Stimulated activated CD8-positive, alpha-beta memory T cell treated with anti-CD3 and anti-CD28 coated beads, Interleukin-4, amount 100 ng/mL, for 4 hours (primary cell): ENCODE measurements around the gene LIN9.
"Not testable (repeated sequence)": the region's sequence is repeated elsewhere in the genome, so short reads cannot be mapped to it uniquely, and the experiment has no call there.

Experiments used
- DNase-seq, 2 donors: peaks; one replicate each; pipeline ENCODE4 v3.0.0-alpha.2; 2020; ENCODE audit warnings: low read depth in 2 of 2, low spot score in 1 of 2

The LIN9 gene

DNA sequence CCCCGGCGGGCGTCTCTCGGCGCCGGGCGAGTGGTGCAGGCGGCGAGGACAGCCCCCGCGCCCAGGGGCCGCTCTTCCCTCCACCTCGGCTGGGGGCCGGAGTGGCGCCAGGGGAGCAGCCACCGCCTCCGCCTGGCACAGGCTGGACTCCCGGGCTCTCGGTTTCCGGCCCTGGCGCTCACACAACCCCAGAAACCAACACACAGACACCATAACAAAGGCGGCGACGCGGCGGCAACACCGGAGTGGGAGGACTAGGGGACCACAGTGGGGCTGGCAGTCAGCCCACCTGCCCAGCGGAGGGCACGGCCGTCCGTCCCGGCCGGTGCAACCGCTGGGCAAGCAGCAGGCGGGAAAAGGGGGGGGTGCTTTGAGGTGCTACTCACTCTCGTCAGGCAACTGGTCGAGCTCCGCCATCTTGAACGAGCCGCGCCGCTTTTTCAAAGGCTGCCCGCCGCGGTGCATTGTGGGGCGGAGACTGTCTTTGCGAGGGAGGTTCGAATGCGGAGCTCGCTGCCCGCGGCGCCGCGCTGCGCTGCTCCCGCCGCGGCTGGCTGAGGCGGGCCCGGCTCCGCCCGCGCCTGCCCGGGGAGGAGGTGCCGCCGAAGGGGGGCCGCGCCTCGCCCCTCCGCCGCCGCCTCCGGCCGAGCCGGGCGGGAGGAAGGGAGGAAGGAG is at the start of gene LIN9:
LIN9 (minus strand) TSS at position 442 of the 675 bp plus-strand sequence; CDS start at position 417, 25 bp downstream.
- peak; percentile 81 to 85 for DNase-seq

DNA sequence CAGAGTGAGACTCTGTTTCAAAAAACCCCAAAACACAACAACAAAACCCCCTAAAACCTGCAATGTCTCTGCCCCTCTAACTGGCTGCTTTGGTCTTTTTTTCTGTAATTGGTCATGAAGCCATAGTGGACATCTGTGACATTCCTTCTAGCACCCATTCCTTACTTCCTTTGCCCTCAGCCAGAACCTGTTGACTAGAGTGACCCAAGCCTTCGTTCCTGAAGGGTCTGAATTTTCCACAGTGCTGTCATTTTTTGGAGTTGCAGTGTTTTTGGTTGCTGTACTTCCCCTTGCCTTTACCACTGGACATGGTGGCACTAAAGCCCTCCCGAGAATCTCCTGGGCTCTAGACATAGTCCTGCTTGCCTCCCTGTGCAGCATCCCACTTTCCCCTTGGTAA is 48.5 kb upstream of the LIN9 start:
- DNase-seq, result no peak

DNA sequence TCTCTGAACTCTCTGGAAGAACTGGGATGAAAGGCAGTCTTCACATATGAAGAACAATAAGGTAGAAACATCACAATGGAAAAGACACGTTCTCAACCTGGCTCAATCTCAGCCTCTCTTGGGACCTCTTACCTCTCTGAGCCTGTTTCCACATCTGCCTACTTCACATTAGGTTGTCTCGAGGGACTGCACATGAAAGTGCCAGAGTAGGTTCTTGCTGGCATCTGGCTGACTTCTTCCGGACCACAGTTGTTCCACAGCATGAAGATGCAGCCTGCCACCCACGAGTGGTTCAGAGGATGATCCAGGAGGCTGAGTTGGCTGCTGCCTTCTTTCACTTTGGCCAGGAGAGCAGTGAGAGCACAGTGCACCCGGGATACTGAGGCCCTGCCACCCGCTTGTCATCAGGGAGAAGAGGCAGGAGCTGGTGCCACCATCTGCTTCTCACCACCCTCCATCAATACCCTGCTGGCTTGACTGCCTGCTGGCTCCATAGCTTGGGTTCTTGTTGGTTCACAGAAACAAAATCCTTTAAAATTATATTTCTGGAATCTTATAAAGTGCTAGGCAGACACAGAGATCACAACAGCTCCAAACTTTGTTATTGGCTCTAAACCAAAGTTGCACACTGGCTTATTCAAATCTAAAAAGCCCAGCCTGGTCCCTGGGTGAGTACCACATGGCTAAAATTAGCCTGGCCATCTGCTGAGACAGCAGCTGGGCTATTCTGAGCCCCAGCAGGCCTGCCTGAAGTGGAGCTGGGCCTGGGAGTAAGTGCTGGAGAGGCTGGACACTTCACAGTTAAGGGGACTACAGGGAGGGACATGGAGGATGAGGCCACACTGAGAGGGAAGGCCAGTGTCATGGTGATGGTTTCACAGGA is 46.9 kb upstream of the LIN9 start:
- DNase-seq, result no peak

GRCh38 chr1:226355016-226355415 is 46.1 kb upstream of the LIN9 start:
- no peak for DNase-seq

DNA sequence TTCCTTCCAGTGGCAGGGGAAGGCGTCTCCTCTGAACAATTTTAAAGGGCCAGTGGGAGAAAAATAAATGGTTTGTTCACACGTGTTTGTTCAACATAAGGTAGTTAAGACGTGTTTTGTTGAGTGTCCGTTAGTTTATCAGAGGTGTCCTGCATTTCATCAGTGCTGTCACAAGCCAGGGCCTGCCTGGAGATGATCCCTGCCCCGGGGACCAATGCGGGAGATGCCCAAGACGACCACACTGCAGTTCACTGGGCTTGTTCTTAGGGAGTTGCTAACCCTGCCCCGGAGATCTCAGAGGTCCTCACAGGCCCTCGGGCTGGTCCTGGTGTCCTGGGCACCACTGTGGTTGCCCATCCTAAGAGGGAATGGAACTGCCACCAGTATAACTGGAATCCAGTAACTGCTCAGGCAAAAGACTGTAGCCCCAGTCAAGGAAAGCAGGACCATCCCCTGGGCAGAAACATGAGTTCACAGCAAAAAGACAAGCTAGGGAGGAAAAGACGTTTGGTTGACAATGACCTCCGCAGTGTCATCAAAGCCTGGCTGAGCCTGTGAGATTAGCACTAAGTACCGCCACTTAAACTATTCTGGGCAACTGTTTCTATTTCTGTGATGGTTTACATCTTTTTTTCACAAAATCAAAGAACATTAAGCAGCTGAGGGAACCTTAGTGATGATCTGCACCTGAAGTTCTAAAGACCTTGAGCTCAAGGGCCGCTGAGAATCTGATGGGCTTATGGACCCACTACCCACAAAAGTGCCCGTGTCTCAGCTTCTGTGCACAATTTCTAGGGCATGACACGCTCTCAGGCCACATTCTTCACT is 44.9 kb upstream of the LIN9 start:
- no peak for DNase-seq

DNA sequence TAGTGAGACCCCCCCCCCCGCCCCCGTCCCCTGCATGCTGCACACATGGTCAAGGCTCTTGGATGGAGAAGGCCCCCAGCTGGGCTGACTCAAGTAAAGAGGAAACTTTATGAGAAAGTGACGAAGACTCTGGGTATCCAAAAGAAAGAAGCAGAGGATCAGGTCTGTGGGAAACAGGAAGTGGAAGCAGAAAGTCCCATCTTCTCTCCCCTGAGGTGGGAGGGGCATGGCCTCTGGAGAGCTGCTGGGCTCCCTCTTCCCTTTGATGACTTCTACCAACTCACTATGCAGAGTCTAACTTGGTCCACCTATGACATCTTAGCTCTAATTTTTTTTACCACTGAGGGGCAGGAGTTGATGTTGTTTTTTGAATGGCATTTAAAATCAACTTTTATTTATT is 42.7 kb upstream of the LIN9 start:
- DNase-seq, result no peak

DNA sequence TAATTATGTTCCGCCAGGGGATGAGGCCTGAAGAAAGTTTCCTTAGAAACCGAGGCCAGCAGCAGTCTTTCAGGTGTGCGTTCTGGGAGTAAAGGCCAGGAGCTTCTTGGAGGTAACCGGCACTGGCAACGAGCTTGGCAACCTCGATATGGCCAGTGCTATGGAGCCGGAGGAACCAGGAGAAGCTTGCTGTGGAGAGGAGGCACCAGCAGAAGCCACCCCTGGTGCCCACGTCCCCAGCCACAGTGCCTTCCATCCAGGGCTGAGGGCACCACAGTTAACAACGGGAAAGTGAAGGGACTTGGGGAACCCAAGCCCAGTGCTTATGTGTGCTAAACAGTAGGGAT is 41.5 kb upstream of the LIN9 start:
- no peak for DNase-seq

- DNase-seq, result no peak
Observed at GRCh38 chr1:226349801-226350518, 41.0 kb upstream of the LIN9 start.

- no peak for DNase-seq
Observed at GRCh38 chr1:226349081-226349480, 40.1 kb upstream of the LIN9 start.

DNA sequence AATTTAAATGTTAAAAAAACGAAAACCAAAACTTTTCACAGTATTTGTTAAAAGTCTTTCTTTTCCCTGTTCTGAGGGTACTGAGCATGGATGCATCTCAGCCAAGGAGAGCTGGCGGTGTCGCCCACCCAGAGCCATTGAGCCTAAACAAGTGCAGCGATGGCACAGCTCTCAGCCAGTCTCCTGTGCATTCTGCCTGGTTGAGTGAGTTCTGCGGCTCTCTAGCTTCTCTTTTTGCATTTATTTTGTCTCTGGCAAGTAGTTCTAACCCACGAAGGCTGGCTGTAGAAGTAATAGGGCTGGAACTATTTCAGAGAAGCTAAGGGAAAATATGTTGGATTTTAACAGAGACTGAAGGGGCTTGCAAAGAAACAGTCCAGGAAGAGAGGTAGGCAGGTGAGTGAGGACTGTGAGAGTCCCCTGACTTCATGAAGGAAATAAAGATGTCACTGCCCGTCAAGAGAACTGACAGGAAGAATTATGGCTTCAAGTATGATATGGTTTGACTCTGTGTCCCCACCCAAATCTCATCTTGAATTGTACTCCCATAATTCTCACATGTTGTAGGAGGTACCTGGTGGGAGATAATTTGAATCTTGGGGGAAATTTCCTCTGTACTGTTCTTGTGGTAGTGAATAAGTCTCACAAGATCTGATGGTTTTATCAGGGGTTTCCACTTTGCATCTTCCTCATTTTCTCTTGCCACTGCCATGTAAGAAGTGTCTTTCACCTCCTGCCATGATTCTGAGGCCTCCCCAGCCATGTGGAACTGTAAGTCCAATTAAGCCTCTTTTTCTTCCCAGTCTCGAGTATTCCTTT is 35.7 kb upstream of the LIN9 start:
- DNase-seq, result no peak

DNA sequence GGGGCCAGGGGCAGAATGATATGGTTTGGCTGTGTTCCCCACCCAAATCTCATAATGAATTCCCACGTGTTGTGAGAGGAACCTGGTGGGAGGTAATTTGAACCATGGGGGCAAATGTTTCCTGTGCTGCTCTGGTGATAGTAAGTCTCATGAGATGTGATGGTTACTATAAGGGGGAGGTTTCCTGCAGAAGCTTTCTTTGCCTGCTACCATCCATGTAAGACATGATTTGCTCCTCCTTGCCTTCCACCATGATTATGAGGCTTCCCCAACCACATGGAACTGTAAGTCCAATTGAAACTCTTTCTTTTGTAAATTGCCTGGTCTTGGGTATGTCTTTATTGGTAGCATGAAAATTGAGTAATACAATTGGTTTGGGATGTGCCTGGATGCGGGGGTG is 33.7 kb upstream of the LIN9 start:
- DNase-seq, result no peak

DNA sequence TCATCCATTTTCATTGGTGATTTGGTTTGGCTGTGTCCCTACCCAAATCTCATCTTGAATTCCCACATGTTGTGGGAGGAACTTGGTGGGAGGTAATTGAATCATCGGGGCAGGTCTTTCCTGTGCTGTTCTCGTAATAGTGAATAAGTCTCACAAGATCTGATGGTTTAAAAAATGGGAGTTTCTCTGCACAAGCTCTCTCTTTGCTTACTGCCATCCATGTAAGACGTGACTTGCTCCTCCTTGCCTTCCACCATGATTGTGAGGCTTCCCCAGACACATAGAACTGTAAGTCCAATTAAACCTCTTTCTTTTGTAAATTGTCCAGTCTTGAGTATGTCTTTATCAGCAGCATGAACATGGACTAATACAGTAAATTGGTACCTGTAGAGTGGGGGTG is 31.1 kb upstream of the LIN9 start:
- not testable (repeated sequence) for DNase-seq

GRCh38 chr1:226337276-226337875 is 28.4 kb upstream of the LIN9 start:
- no peak for DNase-seq

- no peak for DNase-seq
Observed at GRCh38 chr1:226335661-226336060, 26.7 kb upstream of the LIN9 start.

DNA sequence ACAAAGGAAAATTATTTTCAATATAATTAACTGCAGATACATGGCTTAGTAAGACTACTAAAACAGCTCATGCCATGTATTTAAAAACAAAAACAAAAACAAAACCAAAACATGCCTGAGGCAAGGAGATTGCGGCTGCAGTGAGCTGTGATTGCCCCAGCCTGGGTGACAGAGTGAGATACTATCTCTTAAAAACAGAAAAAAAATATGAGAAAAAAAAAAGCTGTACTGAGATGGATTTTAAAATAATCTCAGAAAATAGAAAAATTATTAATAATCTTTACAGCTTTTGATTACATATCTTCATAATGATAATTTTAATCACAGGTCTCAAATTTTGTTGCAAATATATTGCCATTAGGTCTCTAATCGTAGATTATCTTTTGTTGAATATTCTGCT is 24.0 kb upstream of the LIN9 start:
- no peak for DNase-seq

GRCh38 chr1:226329237-226329636 is 20.3 kb upstream of the LIN9 start:
- DNase-seq, result no peak

DNA sequence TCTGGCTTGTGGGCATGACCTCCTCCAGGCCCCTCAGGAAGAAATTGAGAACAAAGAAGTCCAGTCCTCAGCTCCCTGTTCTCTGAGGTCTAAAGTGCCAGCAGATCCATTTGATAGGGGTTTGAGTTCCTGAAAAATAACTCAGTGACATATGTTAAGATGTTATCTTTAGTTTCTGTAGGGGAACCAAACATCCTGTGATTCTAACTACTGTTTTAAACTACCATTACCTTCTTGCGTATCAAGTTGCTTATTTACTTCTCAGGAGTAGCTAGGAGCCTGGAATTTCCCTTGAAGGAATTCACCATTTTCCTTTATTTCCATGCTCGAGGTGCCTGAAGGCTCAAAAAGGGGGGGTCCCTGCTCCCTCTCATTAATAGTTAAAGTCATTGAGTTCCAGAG is 18.8 kb upstream of the LIN9 start:
- DNase-seq, result no peak

DNA sequence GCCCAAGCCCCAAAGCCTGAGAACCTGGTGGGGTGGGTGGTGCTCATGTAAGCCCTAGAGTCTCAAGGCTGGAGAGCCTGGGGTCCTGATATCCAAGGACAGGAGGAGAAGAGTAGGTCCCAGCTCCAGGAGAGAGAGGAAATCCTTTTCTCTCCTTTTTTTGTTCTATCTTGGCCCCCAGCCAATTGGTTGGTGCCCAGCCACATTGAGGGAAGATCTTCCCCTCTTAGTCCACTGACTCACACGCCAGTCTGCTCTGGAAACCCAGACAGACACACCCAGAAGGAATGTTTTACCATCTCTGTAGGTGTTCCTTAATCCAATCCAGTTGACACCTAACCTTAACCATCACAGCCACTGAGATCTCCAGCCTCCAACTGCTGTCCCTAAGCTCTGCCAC is 16.2 kb upstream of the LIN9 start:
- DNase-seq, result no peak

DNA sequence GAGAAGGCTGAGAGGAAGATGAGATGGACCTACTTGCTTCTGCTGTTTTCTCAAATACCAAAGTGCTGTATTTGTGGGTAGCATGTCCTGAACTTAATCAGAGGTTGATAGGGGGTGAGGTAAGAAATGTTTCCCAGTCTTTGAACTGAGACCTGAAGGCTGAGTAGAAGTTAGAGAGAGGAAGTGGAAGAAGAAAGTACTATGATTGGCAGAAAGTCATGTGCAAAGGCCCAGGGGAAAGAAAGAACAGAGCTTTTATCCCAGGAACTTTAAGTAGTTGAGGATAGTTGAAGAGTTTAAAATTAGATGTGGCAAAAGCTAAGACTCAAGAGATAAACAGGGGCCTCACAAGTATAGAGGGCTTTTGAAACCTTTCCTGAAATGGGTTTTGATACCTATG is 15.5 kb upstream of the LIN9 start:
- no peak for DNase-seq

DNA sequence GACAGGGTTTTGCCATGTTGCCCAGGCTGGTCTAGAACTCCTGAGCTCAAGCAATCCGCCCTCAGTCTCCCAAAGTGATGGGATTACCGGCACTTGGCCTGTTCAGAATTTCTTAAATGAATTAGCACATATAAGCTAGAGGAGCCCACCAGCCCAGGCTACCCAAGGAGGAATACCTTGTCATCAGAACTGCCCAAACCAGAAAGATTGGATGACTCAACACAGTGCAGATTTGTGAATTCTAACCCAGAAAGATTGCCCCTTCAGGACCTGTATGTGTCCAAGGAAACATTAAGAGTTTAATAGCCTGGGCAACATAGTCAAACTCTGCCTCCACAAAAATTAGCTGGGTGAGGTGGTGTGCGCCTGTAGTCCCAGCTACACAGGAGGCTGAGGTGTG is 14.0 kb upstream of the LIN9 start:
- no peak for DNase-seq
